ENCODE measurements around the gene LAMTOR1. TPM values are rescaled to one million over a fixed set of nuclear protein-coding genes. Genes with fewer than 3 reads are reported as not detected.

LAMTOR1 gene
- total RNA-seq, 1 experiment from 2014 or later: 101 TPM

GRCh38 chr11:72100462-72100861, 2.6 kb downstream of the LAMTOR1 start:
- no peaks in the 10 kb centered on the region for H3K27me3 ChIP-seq (replicated peaks; ENCODE audit: insufficient read depth, low read depth, low read length, poor library complexity)
- no peak overlapping the region for H3K4me3 ChIP-seq (ENCODE audit: low read depth, low read length, poor library complexity, severe bottlenecking)
- H3K9me3 ChIP-seq (ENCODE audit: low read depth, low read length, poor library complexity, severe bottlenecking): no peaks in the 10 kb centered on the region
- peaks cover 14% of the 10 kb centered on the region for H3K4me1 ChIP-seq (ENCODE audit: insufficient read depth, low read length, poor library complexity, severe bottlenecking)
- no peak for TF ChIP-seq EZH2 (IDR thresholded peaks at IDR 0.05; ENCODE audit: borderline replicate concordance, low read depth, low read length, poor library complexity, severe bottlenecking)
- TF ChIP-seq CTCF (conservative IDR thresholded peaks at IDR 0.05; ENCODE audit: low read depth, low read length): no peak
- H3K27ac ChIP-seq (ENCODE audit: low read depth, low read length, poor library complexity, severe bottlenecking): peak overlapping the region; percentile 17
- intact Hi-C loops (cut with micrococcal nuclease; ENCODE audit: unreplicated experiment): no loop called here
- ChIA-PET CTCF (no interaction called here), POLR2A (ENCODE audit: low non-redundant PET) (no interaction called here)
- no TSS peak for BruUV-seq (replicated peaks)
- no peak for DNase-seq (ENCODE audit: low spot score)
- peaks cover 21% of the 10 kb centered on the region for H3K36me3 ChIP-seq (ENCODE audit: insufficient read depth, low read length, poor library complexity, severe bottlenecking)

GRCh38 chr11:72100009-72100408, 3.1 kb downstream of the LAMTOR1 start:
- Histone ChIP-seq H3K27ac (ENCODE audit: low read depth, low read length, poor library complexity, severe bottlenecking) (no peak overlapping the region), H3K27me3 (replicated peaks; ENCODE audit: insufficient read depth, low read depth, low read length, poor library complexity) (no peaks in the 10 kb centered on the region), H3K4me1 (ENCODE audit: insufficient read depth, low read length, poor library complexity, severe bottlenecking) (peaks cover 14% of the 10 kb centered on the region), H3K9me3 (ENCODE audit: low read depth, low read length, poor library complexity, severe bottlenecking) (no peaks in the 10 kb centered on the region), H3K36me3 (ENCODE audit: insufficient read depth, low read length, poor library complexity, severe bottlenecking) (peaks cover 21% of the 10 kb centered on the region), H3K4me3 (ENCODE audit: low read depth, low read length, poor library complexity, severe bottlenecking) (no peak overlapping the region)
- intact Hi-C loops (cut with micrococcal nuclease; ENCODE audit: unreplicated experiment): no loop called here
- BruUV-seq (replicated peaks): no TSS peak
- ChIA-PET CTCF (interaction anchor here (0.6 kb wide), 1 partner anchor 68 kb away, joined by 5 read pairs; no protein-coding TSS in a partner anchor), POLR2A (ENCODE audit: low non-redundant PET) (no interaction called here)
- no peak for DNase-seq (ENCODE audit: low spot score)
- TF ChIP-seq CTCF (conservative IDR thresholded peaks at IDR 0.05; ENCODE audit: low read depth, low read length): no peak
- no peak for TF ChIP-seq EZH2 (IDR thresholded peaks at IDR 0.05; ENCODE audit: borderline replicate concordance, low read depth, low read length, poor library complexity, severe bottlenecking)

GRCh38 chr11:72098741-72099140, 4.4 kb downstream of the LAMTOR1 start:
- H3K36me3 ChIP-seq (ENCODE audit: insufficient read depth, low read length, poor library complexity, severe bottlenecking): peaks cover 24% of the 10 kb centered on the region
- CTCF ChIA-PET: no interaction called here
- POLR2A ChIA-PET (ENCODE audit: low non-redundant PET): no interaction called here

More at GRCh38 chr11:72098741-72099140, 4.4 kb downstream of the LAMTOR1 start:
- no peak for DNase-seq (ENCODE audit: low spot score)
- no TSS peak for BruUV-seq (replicated peaks)
- H3K4me3 ChIP-seq (ENCODE audit: low read depth, low read length, poor library complexity, severe bottlenecking): no peak overlapping the region
- intact Hi-C loops (cut with micrococcal nuclease; ENCODE audit: unreplicated experiment): no loop called here
- no peak overlapping the region for H3K27ac ChIP-seq (ENCODE audit: low read depth, low read length, poor library complexity, severe bottlenecking)
- H3K4me1 ChIP-seq (ENCODE audit: insufficient read depth, low read length, poor library complexity, severe bottlenecking): peaks cover 13% of the 10 kb centered on the region
- no peaks in the 10 kb centered on the region for H3K9me3 ChIP-seq (ENCODE audit: low read depth, low read length, poor library complexity, severe bottlenecking)
- TF ChIP-seq CTCF (conservative IDR thresholded peaks at IDR 0.05; ENCODE audit: low read depth, low read length): no peak
- TF ChIP-seq EZH2 (IDR thresholded peaks at IDR 0.05; ENCODE audit: borderline replicate concordance, low read depth, low read length, poor library complexity, severe bottlenecking): no peak
- no peaks in the 10 kb centered on the region for H3K27me3 ChIP-seq (replicated peaks; ENCODE audit: insufficient read depth, low read depth, low read length, poor library complexity)
